Astrocyte (in vitro differentiated cells and primary cell): ENCODE measurements around the gene ADORA2A. TPM values are rescaled to one million over a fixed set of nuclear protein-coding genes. Genes with fewer than 3 reads are reported as not detected.

Experiments
- DNase-seq: peaks from one replicate; pipeline ENCODE4 v3.0.0-alpha.2; 2010; ENCODE audit warnings: low read depth
- FAIRE-seq: peaks from 2 replicates; lab custom pipeline; 2011; peaks lifted over from hg19 to GRCh38; lab: Jason Lieb, UNC
- H2AFZ ChIP-seq: 2 replicates; pipeline ENCODE4 v1.6.0; 2012; ENCODE audit warnings: low read depth, low read length, inconsistent platforms
- H3K27ac ChIP-seq: 2 replicates; pipeline ENCODE4 v1.5.1; 2011; ENCODE audit warnings: low read depth, low read length, inconsistent platforms
- H3K27me3 ChIP-seq: 2 replicates; pipeline ENCODE4 v1.6.0; 2011; ENCODE audit warnings: low read length, inconsistent platforms; ENCODE audit not compliant: insufficient read depth
- H3K36me3 ChIP-seq: 2 replicates; pipeline ENCODE4 v1.5.1; 2011; ENCODE audit warnings: low read length, inconsistent platforms; ENCODE audit not compliant: insufficient read depth
- H3K4me1 ChIP-seq: 2 replicates; pipeline ENCODE4 v1.5.1; 2011; ENCODE audit warnings: low read length, inconsistent platforms; ENCODE audit not compliant: insufficient read depth
- H3K4me2 ChIP-seq: 2 replicates; pipeline ENCODE4 v1.6.0; 2012; ENCODE audit warnings: low read length, inconsistent platforms
- H3K4me3 ChIP-seq: 2 replicates; pipeline ENCODE4 v1.5.1; 2011; ENCODE audit warnings: low read depth, mild to moderate bottlenecking, low read length, inconsistent platforms; ENCODE audit not compliant: insufficient read depth
- H3K79me2 ChIP-seq: 2 replicates; pipeline ENCODE4 v1.6.0; 2012; ENCODE audit warnings: mild to moderate bottlenecking, low read length, inconsistent platforms; ENCODE audit not compliant: insufficient read depth
- H3K9ac ChIP-seq: 2 replicates; pipeline ENCODE4 v1.6.0; 2012; ENCODE audit warnings: mild to moderate bottlenecking, low read length, inconsistent platforms
- H3K9me3 ChIP-seq: 2 replicates; pipeline ENCODE4 v1.5.1; 2012; ENCODE audit warnings: low read depth, mild to moderate bottlenecking, low read length, inconsistent platforms; ENCODE audit not compliant: insufficient read depth
- H4K20me1 ChIP-seq: 2 replicates; pipeline ENCODE4 v1.6.0; 2012; ENCODE audit warnings: low read length, inconsistent platforms; ENCODE audit not compliant: insufficient read depth
- H3K27ac Mint-ChIP-seq: one replicate; pipeline ENCODE4 v1.8.0; 2021; ENCODE audit warnings: mild to moderate bottlenecking, mixed read lengths; ENCODE audit not compliant: unreplicated experiment
- H3K27me3 Mint-ChIP-seq: one replicate; pipeline ENCODE4 v1.8.0; 2021; ENCODE audit warnings: low read depth, mixed read lengths; ENCODE audit not compliant: unreplicated experiment
- H3K36me3 Mint-ChIP-seq: one replicate; pipeline ENCODE4 v1.8.0; 2021; ENCODE audit warnings: low read depth, mixed read lengths; ENCODE audit not compliant: unreplicated experiment
- H3K4me1 Mint-ChIP-seq: one replicate; pipeline ENCODE4 v1.8.0; 2021; ENCODE audit warnings: low read depth, mixed read lengths; ENCODE audit not compliant: unreplicated experiment
- H3K4me3 Mint-ChIP-seq: one replicate; pipeline ENCODE4 v1.8.0; 2021; ENCODE audit warnings: mild to moderate bottlenecking, moderate library complexity, mixed read lengths; ENCODE audit not compliant: unreplicated experiment
- H3K9me3 Mint-ChIP-seq: one replicate; pipeline ENCODE4 v1.8.0; 2021; ENCODE audit warnings: mild to moderate bottlenecking, mixed read lengths; ENCODE audit not compliant: unreplicated experiment
- EZH2 ChIP-seq: IDR thresholded peaks from 2 replicates; pipeline ENCODE4 v1.6.1; 2012; ENCODE audit warnings: mild to moderate bottlenecking, low read length, inconsistent platforms; ENCODE audit not compliant: insufficient read depth
- total RNA-seq: library from RNA; stranded (reverse); gene quantifications from 2 replicates; pipeline ENCODE4 v1.2.1, GENCODE V29; 2021
- TF ChIP-seq, protein P1 (sequence below): IDR thresholded peaks from 2 replicates; pipeline ENCODE4 v1.5.1; 2011; ENCODE audit warnings: low read depth, mild to moderate bottlenecking, inconsistent platforms, low read length, moderate library complexity; ENCODE audit not compliant: insufficient read depth

The ADORA2A gene
- total RNA-seq, 1 donor from 2014 or later: 3.9 TPM

GRCh38 chr22:24482998-24483397 lies 55.6 kb downstream of the ADORA2A start:
- Mint-ChIP-seq H3K27ac (peak overlapping the region; percentile 90), H3K36me3 (no peaks in the 10 kb centered on the region), H3K4me3 (peak overlapping the region; percentile 34), H3K9me3 (no peaks in the 10 kb centered on the region), H3K4me1 (peaks cover 45% of the 10 kb centered on the region), H3K27me3 (no peaks in the 10 kb centered on the region)
- no peak for TF ChIP-seq EZH2
- TF ChIP-seq, protein P1, sequence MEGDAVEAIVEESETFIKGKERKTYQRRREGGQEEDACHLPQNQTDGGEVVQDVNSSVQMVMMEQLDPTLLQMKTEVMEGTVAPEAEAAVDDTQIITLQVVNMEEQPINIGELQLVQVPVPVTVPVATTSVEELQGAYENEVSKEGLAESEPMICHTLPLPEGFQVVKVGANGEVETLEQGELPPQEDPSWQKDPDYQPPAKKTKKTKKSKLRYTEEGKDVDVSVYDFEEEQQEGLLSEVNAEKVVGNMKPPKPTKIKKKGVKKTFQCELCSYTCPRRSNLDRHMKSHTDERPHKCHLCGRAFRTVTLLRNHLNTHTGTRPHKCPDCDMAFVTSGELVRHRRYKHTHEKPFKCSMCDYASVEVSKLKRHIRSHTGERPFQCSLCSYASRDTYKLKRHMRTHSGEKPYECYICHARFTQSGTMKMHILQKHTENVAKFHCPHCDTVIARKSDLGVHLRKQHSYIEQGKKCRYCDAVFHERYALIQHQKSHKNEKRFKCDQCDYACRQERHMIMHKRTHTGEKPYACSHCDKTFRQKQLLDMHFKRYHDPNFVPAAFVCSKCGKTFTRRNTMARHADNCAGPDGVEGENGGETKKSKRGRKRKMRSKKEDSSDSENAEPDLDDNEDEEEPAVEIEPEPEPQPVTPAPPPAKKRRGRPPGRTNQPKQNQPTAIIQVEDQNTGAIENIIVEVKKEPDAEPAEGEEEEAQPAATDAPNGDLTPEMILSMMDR: no peak
- Histone ChIP-seq H3K9ac (no peak overlapping the region), H3K36me3 (no peaks in the 10 kb centered on the region), H3K4me3 (no peak overlapping the region), H4K20me1 (no peaks in the 10 kb centered on the region), H2AFZ (no peak overlapping the region), H3K27me3 (no peaks in the 10 kb centered on the region), H3K9me3 (no peaks in the 10 kb centered on the region), H3K4me1 (peaks cover 27% of the 10 kb centered on the region), H3K4me2 (peak overlapping the region; percentile 27), H3K27ac (no peak overlapping the region), H3K79me2 (no peaks in the 10 kb centered on the region)
- no peak for FAIRE-seq
- DNase-seq: no peak

GRCh38 chr22:24483976-24484545 lies 56.7 kb downstream of the ADORA2A start:
- H3K36me3 Mint-ChIP-seq: no peaks in the 10 kb centered on the region
- no peak overlapping the region for H3K4me3 Mint-ChIP-seq
- no peaks in the 10 kb centered on the region for H3K9me3 Mint-ChIP-seq
- Histone ChIP-seq H3K9me3 (no peaks in the 10 kb centered on the region), H3K27ac (no peak overlapping the region), H2AFZ (no peak overlapping the region), H3K36me3 (no peaks in the 10 kb centered on the region), H3K4me1 (peaks cover 27% of the 10 kb centered on the region), H4K20me1 (no peaks in the 10 kb centered on the region), H3K27me3 (no peaks in the 10 kb centered on the region), H3K4me3 (no peak overlapping the region), H3K9ac (no peak overlapping the region), H3K79me2 (no peaks in the 10 kb centered on the region), H3K4me2 (no peak overlapping the region)
- peak overlapping the region; percentile 58 for H3K27ac Mint-ChIP-seq
- no peak for FAIRE-seq
- DNase-seq: peak; percentile 62
- TF ChIP-seq, protein P1: no peak
- no peak for TF ChIP-seq EZH2
- H3K27me3 Mint-ChIP-seq: no peaks in the 10 kb centered on the region
- peaks cover 45% of the 10 kb centered on the region for H3K4me1 Mint-ChIP-seq

DNA sequence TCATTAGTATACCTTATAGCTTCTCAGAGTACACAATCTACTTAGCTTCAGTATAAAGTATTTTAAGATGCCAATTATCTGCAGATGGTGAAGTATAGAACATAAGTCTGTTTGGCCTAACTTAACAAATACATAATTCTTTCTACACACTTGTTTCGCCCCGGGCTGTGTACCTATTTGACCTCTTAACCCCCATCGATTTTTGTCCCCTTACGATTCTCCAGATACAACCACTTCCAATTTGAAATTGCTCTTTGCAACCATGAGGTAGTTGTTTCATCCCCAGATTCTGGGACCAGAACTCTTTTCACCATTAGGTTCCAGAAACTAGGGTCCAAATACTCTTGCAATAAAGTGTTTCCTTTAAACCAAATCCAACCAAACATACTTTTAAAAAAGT lies 57.8 kb downstream of the ADORA2A start:
- Histone ChIP-seq H3K27ac (no peak overlapping the region), H3K9ac (no peak overlapping the region), H3K4me1 (peaks cover 27% of the 10 kb centered on the region), H3K4me2 (no peak overlapping the region), H3K36me3 (no peaks in the 10 kb centered on the region), H3K79me2 (no peaks in the 10 kb centered on the region), H4K20me1 (no peaks in the 10 kb centered on the region), H3K9me3 (no peaks in the 10 kb centered on the region), H3K27me3 (no peaks in the 10 kb centered on the region), H3K4me3 (no peak overlapping the region), H2AFZ (no peak overlapping the region)
- no peak for DNase-seq
- H3K36me3 Mint-ChIP-seq: no peaks in the 10 kb centered on the region
- no peaks in the 10 kb centered on the region for H3K9me3 Mint-ChIP-seq
- H3K4me1 Mint-ChIP-seq: peaks cover 45% of the 10 kb centered on the region
- no peak overlapping the region for H3K4me3 Mint-ChIP-seq
- H3K27me3 Mint-ChIP-seq: no peaks in the 10 kb centered on the region
- FAIRE-seq: no peak
- TF ChIP-seq EZH2: no peak
- TF ChIP-seq, protein P1: no peak
- no peak overlapping the region for H3K27ac Mint-ChIP-seq
